SK-N-SH (cell line): ENCODE results near the gene KRT14. TPM values are rescaled to one million over a fixed set of nuclear protein-coding genes. Genes with fewer than 3 reads are reported as not detected.

Experiments
- CTCF ChIA-PET: fragments of 300-600, 350-600 bp; formaldehyde crosslinking; extraction: SDS; loops from one replicate; lab custom pipeline; 2021; lab: Yijun Ruan, JAX
- POLR2A ChIA-PET: fragments of 350-600 bp; sonication (Branson Sonifier 250); formaldehyde crosslinking; extraction: SDS; loops from one replicate; lab custom pipeline; 2020; ENCODE audit warnings: antibody characterized with exemption, inconsistent platforms; lab: Yijun Ruan, JAX
- DNase-seq: peaks from one replicate; pipeline ENCODE4 v3.0.0; 2012
- H2AFZ ChIP-seq: fragments of 200-600 bp; sonication (generic); 2 replicates; pipeline ENCODE4 v1.8.1; 2016; ENCODE audit warnings: antibody characterized with exemption, mild to moderate bottlenecking, low read depth
- H3F3A ChIP-seq: fragments of 200-600 bp; sonication (generic); replicated peaks from 2 replicates; pipeline ENCODE3; 2016; ENCODE audit warnings: antibody characterized with exemption, mild to moderate bottlenecking; ENCODE audit not compliant: insufficient read depth
- H3K27ac ChIP-seq, 2 experiments: fragments of 200-500 bp in 1 of 2; fragments of 200-600 bp in 1 of 2; sonication (Bioruptor generic) in 1 of 2; sonication (generic), shearing (Covaris generic) in 1 of 2; 2 replicates each; pipeline versions ENCODE4 v1.5.1 to v1.6.1; 2014 to 2016; ENCODE audit warnings: low read depth in 2 of 2, inconsistent platforms in 1 of 2, low read length in 1 of 2, mild to moderate bottlenecking in 1 of 2, mixed read lengths in 1 of 2
- H3K27me3 ChIP-seq: fragments of 200-600 bp; sonication (generic), shearing (Covaris generic); 2 replicates; pipeline ENCODE4 v1.6.1; 2016; ENCODE audit warnings: mixed run types; ENCODE audit not compliant: insufficient read depth
- H3K36me3 ChIP-seq, 2 experiments: fragments of 200-500 bp in 1 of 2; fragments of 200-600 bp in 1 of 2; sonication (Bioruptor generic) in 1 of 2; sonication (generic) in 1 of 2; replicated peaks in 1 of 2; 2 replicates each; pipeline versions ENCODE3 to v1.5.1; 2014 to 2016; ENCODE audit warnings: low read length in 1 of 2, mild to moderate bottlenecking in 1 of 2; ENCODE audit not compliant: insufficient read depth in 2 of 2, control insufficient read depth in 1 of 2
- H3K4me1 ChIP-seq, 2 experiments: fragments of 200-500 bp in 1 of 2; fragments of 200-600 bp in 1 of 2; sonication (Bioruptor generic) in 1 of 2; sonication (generic), shearing (Covaris generic) in 1 of 2; 2 replicates each; pipeline versions ENCODE4 v1.5.1 to v1.6.1; 2014 to 2016; ENCODE audit warnings: low read depth in 1 of 2, low read length in 1 of 2, mixed run types in 1 of 2; ENCODE audit not compliant: insufficient read depth in 2 of 2, control insufficient read depth in 1 of 2
- H3K4me2 ChIP-seq: fragments of 200-600 bp; sonication (generic), shearing (Covaris generic); 2 replicates; pipeline ENCODE4 v1.6.1; 2017; ENCODE audit warnings: mixed run types
- H3K4me3 ChIP-seq, 2 experiments: fragments of 200-500 bp in 1 of 2; fragments of 200-600 bp in 1 of 2; sonication (Bioruptor generic) in 1 of 2; sonication (generic), shearing (Covaris generic) in 1 of 2; 2 replicates each; pipeline versions ENCODE4 v1.5.1 to v1.8.1; 2014 to 2016; ENCODE audit warnings: low read depth in 2 of 2, inconsistent platforms in 1 of 2, low read length in 1 of 2, mild to moderate bottlenecking in 1 of 2, mixed read lengths in 1 of 2, moderate library complexity in 1 of 2
- H3K79me2 ChIP-seq: fragments of 200-600 bp; sonication (generic); 2 replicates; pipeline ENCODE4 v1.8.1; 2017; ENCODE audit warnings: mild to moderate bottlenecking; ENCODE audit not compliant: insufficient read depth
- H3K9ac ChIP-seq: fragments of 200-600 bp; sonication (generic); 2 replicates; pipeline ENCODE4 v1.6.1; 2017; ENCODE audit warnings: mixed run types
- H3K9me2 ChIP-seq: fragments of 200-600 bp; sonication (generic); 2 replicates; pipeline ENCODE4 v1.6.1; 2017; ENCODE audit warnings: mixed run types
- H3K9me3 ChIP-seq: fragments of 200-600 bp; sonication (generic); 2 replicates; pipeline ENCODE4 v1.6.1; 2017; ENCODE audit warnings: mixed run types, mild to moderate bottlenecking, moderate library complexity
- H4K20me1 ChIP-seq: fragments of 200-600 bp; sonication (generic); 2 replicates; pipeline ENCODE4 v1.6.1; 2017; ENCODE audit warnings: mild to moderate bottlenecking, mixed run types; ENCODE audit not compliant: insufficient read depth
- CHD2 ChIP-seq: fragments of 150-350 bp; IDR thresholded peaks from 2 replicates; pipeline ENCODE4 v1.6.1; 2018; ENCODE audit warnings: low read length; ENCODE audit not compliant: partially characterized antibody
- EP300 ChIP-seq, 2 experiments: IDR thresholded peaks; 2 replicates each; pipeline versions ENCODE4 v1.4.0 to v1.6.1; 2012; ENCODE audit warnings: borderline replicate concordance in 1 of 2, low read depth in 1 of 2, low read length in 1 of 2
- EZH2phosphoT487 ChIP-seq: fragments of 200-600 bp; sonication (generic); IDR thresholded peaks from 2 replicates; pipeline ENCODE4 v1.6.1; 2017; ENCODE audit warnings: low read depth, mixed run types, mild to moderate bottlenecking, antibody characterized with exemption, moderate library complexity, borderline replicate concordance
- FOXM1 ChIP-seq: IDR thresholded peaks from 2 replicates; pipeline ENCODE4 v1.4.0; 2012; ENCODE audit warnings: low read depth, mild to moderate bottlenecking
- GATA2 ChIP-seq: sonication (generic); formaldehyde crosslinking; IDR thresholded peaks from 2 replicates; pipeline ENCODE4 v1.5.0; 2020; ENCODE audit warnings: mild to moderate bottlenecking, missing genetic modification reagents
- MEF2A ChIP-seq: IDR thresholded peaks from 2 replicates; pipeline ENCODE4 v1.4.0; 2012; ENCODE audit warnings: low read depth, borderline replicate concordance
- NRF1 ChIP-seq: IDR thresholded peaks from 2 replicates; pipeline ENCODE4 v1.6.1; 2012; ENCODE audit warnings: low read depth, mild to moderate bottlenecking, low read length
- POLR2AphosphoS5 ChIP-seq: IDR thresholded peaks from 2 replicates; pipeline ENCODE4 v1.6.1; 2012; ENCODE audit warnings: low read depth, low read length
- RCOR1 ChIP-seq: fragments of 150-350 bp; IDR thresholded peaks from 2 replicates; pipeline ENCODE4 v1.6.1; 2017; ENCODE audit warnings: antibody characterized with exemption, low read length
- RFX5 ChIP-seq: IDR thresholded peaks from 2 replicates; pipeline ENCODE4 v1.6.1; 2012; ENCODE audit warnings: mild to moderate bottlenecking, improper control_type of control experiment, low read length
- RXRA ChIP-seq: IDR thresholded peaks from 2 replicates; pipeline ENCODE4 v1.4.0; 2012; ENCODE audit warnings: low read depth, mild to moderate bottlenecking, borderline replicate concordance
- TCF12 ChIP-seq: IDR thresholded peaks from 2 replicates; pipeline ENCODE4 v1.4.0; 2012
- YY1 ChIP-seq: IDR thresholded peaks from 2 replicates; pipeline ENCODE4 v1.4.0; 2012; ENCODE audit warnings: low read depth, mild to moderate bottlenecking
- WGBS: methylation state at CpG from one replicate; pipeline ENCODE4 v1.1.6; 2017; ENCODE audit warnings: low lambda C conversion rate; 5-methylcytosine and 5-hydroxymethylcytosine counted together
- polyA plus RNA-seq, 3 experiments: library from polyadenylated mRNA; depleted of rRNA; stranded (reverse); fragments of >200 nt; gene quantifications; 2 replicates each; pipeline ENCODE4 v1.2.3, GENCODE V29; 2012
- TF ChIP-seq, protein P1 (sequence below): fragments of 200-600 bp; sonication (generic); IDR thresholded peaks from 2 replicates; pipeline ENCODE4 v1.6.1; 2017; ENCODE audit warnings: antibody characterized with exemption, mild to moderate bottlenecking, moderate library complexity
- TF ChIP-seq, protein P2 (sequence below): IDR thresholded peaks from 2 replicates; pipeline ENCODE4 v1.4.0; 2012; ENCODE audit warnings: low read depth, borderline replicate concordance
- TF ChIP-seq, protein P3 (sequence below): IDR thresholded peaks from 2 replicates; pipeline ENCODE4 v1.4.0; 2012; ENCODE audit warnings: low read depth, borderline replicate concordance
- TF ChIP-seq, protein P4 (sequence below): IDR thresholded peaks from 2 replicates; pipeline ENCODE4 v1.4.0; 2012; ENCODE audit warnings: low read depth
- TF ChIP-seq, protein P5 (sequence below): fragments of 150-350 bp; IDR thresholded peaks from 2 replicates; pipeline ENCODE4 v1.6.1; 2016; ENCODE audit warnings: mild to moderate bottlenecking, low read depth, low read length

The KRT14 gene
- polyA plus RNA-seq, 1 of the 3 experiments (the other 2 are of a cell fraction): not detected

DNA sequence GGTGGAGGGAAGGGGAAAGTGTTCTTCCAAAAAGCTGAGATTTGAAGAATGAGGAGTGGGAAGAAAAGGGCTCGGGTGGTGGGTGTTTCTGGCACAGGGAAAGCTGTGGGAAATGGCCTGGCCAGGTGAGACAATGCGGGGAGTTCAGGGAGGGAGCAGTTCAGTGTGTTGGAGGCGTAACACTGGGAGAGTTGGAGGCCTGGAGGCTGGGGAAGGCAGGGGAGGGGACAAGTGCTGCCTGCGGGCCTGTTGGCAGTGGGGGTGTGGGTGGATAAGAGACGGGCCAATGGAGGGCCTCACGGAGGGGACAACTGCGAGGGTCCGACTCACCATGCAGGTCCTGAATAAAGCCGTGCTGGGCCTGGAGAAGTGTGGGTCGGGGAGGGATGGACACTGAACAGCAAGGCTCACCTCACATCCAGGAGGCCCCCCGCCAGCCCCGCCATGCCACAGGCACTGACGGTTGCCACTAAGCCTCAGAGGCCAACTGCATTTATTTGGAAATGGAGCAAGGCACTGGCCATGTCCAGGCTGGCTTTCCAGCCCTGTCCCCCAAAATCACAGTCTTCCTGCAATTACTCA, 40.8 kb downstream of the KRT14 start (continued):
- no peak for TF ChIP-seq RFX5
- TF ChIP-seq GATA2 (CRISPR knock-in tag): no peak

DNA sequence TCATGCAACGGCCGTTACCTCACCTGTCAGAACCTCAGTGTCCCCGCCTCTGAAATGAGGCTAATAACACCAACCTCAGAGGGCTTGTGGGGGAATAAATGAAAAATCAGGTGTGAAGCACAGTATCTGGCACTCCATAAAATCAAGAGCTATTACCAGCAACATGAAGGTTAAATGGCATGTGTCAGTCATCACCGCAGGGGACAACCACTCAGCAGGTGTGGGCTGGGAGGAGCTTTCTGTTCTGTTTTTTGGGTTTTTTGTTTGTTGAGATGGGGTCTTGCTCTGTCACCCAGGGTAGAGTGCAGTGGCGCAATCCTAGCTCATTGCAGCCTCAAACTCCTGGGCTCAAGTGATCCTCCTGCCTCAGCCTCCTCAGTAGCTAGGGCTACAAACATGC, 41.8 kb downstream of the KRT14 start:
- CTCF ChIA-PET: interaction anchor here (0.8 to 25.5 kb wide), 13 partner anchors 10 to 635 kb away, joined by 3 to 646 read pairs (median 4); no protein-coding TSS in a partner anchor
- no peaks in the 10 kb centered on the region for H3K79me2 ChIP-seq
- peak overlapping the region; percentile 40; the same call in 1 of the 2 replicates for H3K4me2 ChIP-seq
- H4K20me1 ChIP-seq: no peaks in the 10 kb centered on the region
- 95% methylated on average over 5 of the region's 5 CpGs for WGBS
- peak overlapping the region in 1 of 2 experiments; percentile 79; a peak in 2 of 4 replicates for H3K27ac ChIP-seq
- H3F3A ChIP-seq: peaks cover 28% of the 10 kb centered on the region
- H3K4me1 ChIP-seq: peaks cover 17 to 34% of the 10 kb centered on the region in 2 experiments; a peak in 3 of 4 replicates
- TF ChIP-seq CHD2 (no peak), RXRA (no peak), MEF2A (no peak), POLR2AphosphoS5 (no peak), RCOR1 (no peak), YY1 (no peak), GATA2 (CRISPR knock-in tag) (no peak), EP300 (IDR thresholded peaks at IDR 0.05; ENCODE audit: borderline replicate concordance in 1 of 2, low read depth in 1 of 2, low read length in 1 of 2) (no peak), RFX5 (no peak), FOXM1 (no peak), EZH2phosphoT487 (no peak), TCF12 (no peak), NRF1 (no peak)
- TF ChIP-seq, protein P1, sequence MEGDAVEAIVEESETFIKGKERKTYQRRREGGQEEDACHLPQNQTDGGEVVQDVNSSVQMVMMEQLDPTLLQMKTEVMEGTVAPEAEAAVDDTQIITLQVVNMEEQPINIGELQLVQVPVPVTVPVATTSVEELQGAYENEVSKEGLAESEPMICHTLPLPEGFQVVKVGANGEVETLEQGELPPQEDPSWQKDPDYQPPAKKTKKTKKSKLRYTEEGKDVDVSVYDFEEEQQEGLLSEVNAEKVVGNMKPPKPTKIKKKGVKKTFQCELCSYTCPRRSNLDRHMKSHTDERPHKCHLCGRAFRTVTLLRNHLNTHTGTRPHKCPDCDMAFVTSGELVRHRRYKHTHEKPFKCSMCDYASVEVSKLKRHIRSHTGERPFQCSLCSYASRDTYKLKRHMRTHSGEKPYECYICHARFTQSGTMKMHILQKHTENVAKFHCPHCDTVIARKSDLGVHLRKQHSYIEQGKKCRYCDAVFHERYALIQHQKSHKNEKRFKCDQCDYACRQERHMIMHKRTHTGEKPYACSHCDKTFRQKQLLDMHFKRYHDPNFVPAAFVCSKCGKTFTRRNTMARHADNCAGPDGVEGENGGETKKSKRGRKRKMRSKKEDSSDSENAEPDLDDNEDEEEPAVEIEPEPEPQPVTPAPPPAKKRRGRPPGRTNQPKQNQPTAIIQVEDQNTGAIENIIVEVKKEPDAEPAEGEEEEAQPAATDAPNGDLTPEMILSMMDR: no peak
- TF ChIP-seq, protein P2, sequence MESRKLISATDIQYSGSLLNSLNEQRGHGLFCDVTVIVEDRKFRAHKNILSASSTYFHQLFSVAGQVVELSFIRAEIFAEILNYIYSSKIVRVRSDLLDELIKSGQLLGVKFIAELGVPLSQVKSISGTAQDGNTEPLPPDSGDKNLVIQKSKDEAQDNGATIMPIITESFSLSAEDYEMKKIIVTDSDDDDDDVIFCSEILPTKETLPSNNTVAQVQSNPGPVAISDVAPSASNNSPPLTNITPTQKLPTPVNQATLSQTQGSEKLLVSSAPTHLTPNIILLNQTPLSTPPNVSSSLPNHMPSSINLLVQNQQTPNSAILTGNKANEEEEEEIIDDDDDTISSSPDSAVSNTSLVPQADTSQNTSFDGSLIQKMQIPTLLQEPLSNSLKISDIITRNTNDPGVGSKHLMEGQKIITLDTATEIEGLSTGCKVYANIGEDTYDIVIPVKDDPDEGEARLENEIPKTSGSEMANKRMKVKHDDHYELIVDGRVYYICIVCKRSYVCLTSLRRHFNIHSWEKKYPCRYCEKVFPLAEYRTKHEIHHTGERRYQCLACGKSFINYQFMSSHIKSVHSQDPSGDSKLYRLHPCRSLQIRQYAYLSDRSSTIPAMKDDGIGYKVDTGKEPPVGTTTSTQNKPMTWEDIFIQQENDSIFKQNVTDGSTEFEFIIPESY: no peak
- TF ChIP-seq, protein P3, sequence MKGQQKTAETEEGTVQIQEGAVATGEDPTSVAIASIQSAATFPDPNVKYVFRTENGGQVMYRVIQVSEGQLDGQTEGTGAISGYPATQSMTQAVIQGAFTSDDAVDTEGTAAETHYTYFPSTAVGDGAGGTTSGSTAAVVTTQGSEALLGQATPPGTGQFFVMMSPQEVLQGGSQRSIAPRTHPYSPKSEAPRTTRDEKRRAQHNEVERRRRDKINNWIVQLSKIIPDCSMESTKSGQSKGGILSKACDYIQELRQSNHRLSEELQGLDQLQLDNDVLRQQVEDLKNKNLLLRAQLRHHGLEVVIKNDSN: no peak
- TF ChIP-seq, protein P4, sequence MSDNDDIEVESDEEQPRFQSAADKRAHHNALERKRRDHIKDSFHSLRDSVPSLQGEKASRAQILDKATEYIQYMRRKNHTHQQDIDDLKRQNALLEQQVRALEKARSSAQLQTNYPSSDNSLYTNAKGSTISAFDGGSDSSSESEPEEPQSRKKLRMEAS: no peak
- TF ChIP-seq, protein P5, sequence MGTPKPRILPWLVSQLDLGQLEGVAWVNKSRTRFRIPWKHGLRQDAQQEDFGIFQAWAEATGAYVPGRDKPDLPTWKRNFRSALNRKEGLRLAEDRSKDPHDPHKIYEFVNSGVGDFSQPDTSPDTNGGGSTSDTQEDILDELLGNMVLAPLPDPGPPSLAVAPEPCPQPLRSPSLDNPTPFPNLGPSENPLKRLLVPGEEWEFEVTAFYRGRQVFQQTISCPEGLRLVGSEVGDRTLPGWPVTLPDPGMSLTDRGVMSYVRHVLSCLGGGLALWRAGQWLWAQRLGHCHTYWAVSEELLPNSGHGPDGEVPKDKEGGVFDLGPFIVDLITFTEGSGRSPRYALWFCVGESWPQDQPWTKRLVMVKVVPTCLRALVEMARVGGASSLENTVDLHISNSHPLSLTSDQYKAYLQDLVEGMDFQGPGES: no peak
- no peaks in the 10 kb centered on the region for H3K9me2 ChIP-seq
- POLR2A ChIA-PET: interaction anchor here (1.0 to 1.6 kb wide), 3 partner anchors 15 to 144 kb away, joined by 4 to 16 read pairs (median 6); partner anchors contain the start of gene EIF1
- no peaks in the 10 kb centered on the region for H3K36me3 ChIP-seq
- H3K4me3 ChIP-seq: no peak overlapping the region
- DNase-seq: no peak
- no peaks in the 10 kb centered on the region for H3K27me3 ChIP-seq
- H3K9ac ChIP-seq: no peak overlapping the region
- H3K9me3 ChIP-seq: no peaks in the 10 kb centered on the region
- H2AFZ ChIP-seq: no peak overlapping the region
